OCI-LY7 (cell line): ENCODE data around the gene HOXB3. TPM values are rescaled to one million over a fixed set of nuclear protein-coding genes. Genes with fewer than 3 reads are reported as not detected.

ENCODE experiments used
- BruUV-seq: library from RNA; stranded (reverse); fragments of 400-500 nt; replicated peaks from 2 replicates; lab custom pipeline; 2021; lab: Mats Ljungman, UMichigan
- CTCF ChIA-PET: fragments of 300-600 bp; sonication (Branson Sonifier 250); formaldehyde crosslinking; loops from one replicate; lab custom pipeline; 2022; ENCODE audit warnings: antibody characterized with exemption; ENCODE audit not compliant: unreplicated experiment; lab: Charles Lee
- POLR2A ChIA-PET: fragments of 300-600 bp; sonication (Branson Sonifier 250); formaldehyde crosslinking; loops from one replicate; lab custom pipeline; 2022; ENCODE audit warnings: antibody characterized with exemption; lab: Charles Lee
- DNase-seq: peaks from one replicate; pipeline ENCODE4 v3.0.0-alpha.2; 2015; ENCODE audit warnings: low spot score
- H2AFZ ChIP-seq: fragments of 200-600 bp; sonication (generic), shearing (Covaris generic); 2 replicates; pipeline ENCODE4 v1.6.1; 2014; ENCODE audit warnings: mild to moderate bottlenecking, antibody characterized with exemption, low read length, moderate library complexity
- H3K27ac ChIP-seq: fragments of 200-600 bp; sonication (generic); 2 replicates; pipeline ENCODE4 v1.5.1; 2014; ENCODE audit warnings: mixed run types, low read depth, mild to moderate bottlenecking, moderate library complexity, low read length, inconsistent platforms; ENCODE audit not compliant: poor library complexity, severe bottlenecking
- H3K36me3 ChIP-seq: fragments of 200-600 bp; sonication (generic); 2 replicates; pipeline ENCODE4 v1.6.1; 2014; ENCODE audit warnings: mild to moderate bottlenecking, antibody characterized with exemption, low read length, moderate library complexity, mixed read lengths; ENCODE audit not compliant: insufficient read depth
- H3K4me1 ChIP-seq: fragments of 200-600 bp; sonication (generic); 2 replicates; pipeline ENCODE4 v1.5.1; 2014; ENCODE audit warnings: mild to moderate bottlenecking, low read length; ENCODE audit not compliant: insufficient read depth, poor library complexity, severe bottlenecking
- H3K4me2 ChIP-seq: fragments of 200-600 bp; sonication (generic); 2 replicates; pipeline ENCODE4 v1.6.1; 2014; ENCODE audit warnings: mild to moderate bottlenecking, low read length
- H3K4me3 ChIP-seq: fragments of 200-600 bp; sonication (generic); 2 replicates; pipeline ENCODE4 v1.5.1; 2014; ENCODE audit warnings: mild to moderate bottlenecking, low read depth, low read length; ENCODE audit not compliant: poor library complexity, severe bottlenecking
- H3K79me2 ChIP-seq: fragments of 200-600 bp; sonication (generic); 2 replicates; pipeline ENCODE4 v1.6.1; 2016; ENCODE audit warnings: low read depth, mild to moderate bottlenecking, low read length, moderate library complexity, mixed read lengths; ENCODE audit not compliant: insufficient read depth
- H3K9me2 ChIP-seq: fragments of 200-600 bp; sonication (generic); 2 replicates; pipeline ENCODE4 v1.6.1; 2016; ENCODE audit warnings: mild to moderate bottlenecking, low read length, mixed read lengths; ENCODE audit not compliant: insufficient read depth
- H3K9me3 ChIP-seq: fragments of 200-600 bp; sonication (generic); 2 replicates; pipeline ENCODE4 v1.6.1; 2014; ENCODE audit warnings: mild to moderate bottlenecking, mixed run types, low read length, mixed read lengths
- H4K20me1 ChIP-seq: fragments of 200-600 bp; sonication (generic); 2 replicates; pipeline ENCODE4 v1.6.1; 2014; ENCODE audit warnings: mild to moderate bottlenecking, antibody characterized with exemption, low read length, moderate library complexity, mixed read lengths; ENCODE audit not compliant: insufficient read depth
- CTCF ChIP-seq: fragments of 200-600 bp; sonication (generic); conservative IDR thresholded peaks from 2 replicates; pipeline ENCODE4 v1.5.1; 2014; ENCODE audit warnings: mild to moderate bottlenecking, antibody characterized with exemption, low read length, moderate library complexity, mixed read lengths
- EZH2phosphoT487 ChIP-seq: fragments of 200-600 bp; sonication (generic); IDR thresholded peaks from 2 replicates; pipeline ENCODE4 v1.6.1; 2018; ENCODE audit warnings: low read depth, borderline replicate concordance, mild to moderate bottlenecking, mixed run types, antibody characterized with exemption, low read length, moderate library complexity, mixed read lengths
- intact Hi-C: fragments of 100-400 bp; cut with micrococcal nuclease; formaldehyde crosslinking; loops from one replicate; pipeline ENCODE4 v1.10.0; 2022; ENCODE audit not compliant: unreplicated experiment
- total RNA-seq, 2 experiments: library from RNA; depleted of rRNA in 1 of 2; stranded (reverse); fragments of >200 nt in 1 of 2; shearing (Covaris generic) in 1 of 2; gene quantifications; 2 replicates each; pipeline ENCODE4 v1.2.3, GENCODE V29; 2014 to 2022

The HOXB3 gene
- total RNA-seq, 2 experiments from 2014 or later, result 7.7 to 13.0 TPM

DNA sequence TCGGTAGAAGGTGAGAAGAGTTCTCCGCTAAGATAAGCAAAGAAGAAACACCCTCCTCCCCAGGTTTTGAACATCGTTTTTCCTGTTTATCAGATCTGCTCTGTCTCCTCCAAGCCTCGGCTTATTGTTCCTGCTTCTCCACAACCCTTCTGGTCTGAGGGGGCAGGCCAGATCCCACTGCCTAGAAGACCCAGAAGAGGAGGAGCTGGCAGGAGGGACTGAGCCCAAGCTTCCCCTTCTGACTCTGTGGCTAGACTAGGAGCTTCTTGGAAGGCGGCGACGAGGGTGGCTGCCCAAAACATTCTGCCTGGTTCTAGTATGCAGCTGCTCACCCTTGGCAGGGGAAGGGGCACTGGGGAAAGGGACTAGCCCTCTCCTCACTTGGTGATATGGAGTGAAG lies 8.7 kb upstream of the HOXB3 start:
- H4K20me1 ChIP-seq, result no peaks in the 10 kb centered on the region
- no peak for DNase-seq
- no peak overlapping the region for H2AFZ ChIP-seq
- no peak overlapping the region for H3K4me2 ChIP-seq
- no peaks in the 10 kb centered on the region for H3K9me3 ChIP-seq
- CTCF ChIA-PET, result no interaction called here
- intact Hi-C loops, result loop anchor here (10.0 kb wide), 1 partner anchor 334 kb away; no protein-coding TSS in a partner anchor
- no peak for TF ChIP-seq EZH2phosphoT487
- no peak for TF ChIP-seq CTCF
- no peak overlapping the region for H3K27ac ChIP-seq
- no peaks in the 10 kb centered on the region for H3K9me2 ChIP-seq
- no peak overlapping the region for H3K4me3 ChIP-seq
- H3K79me2 ChIP-seq, result no peaks in the 10 kb centered on the region
- peaks cover 6% of the 10 kb centered on the region for H3K4me1 ChIP-seq
- POLR2A ChIA-PET, result interaction anchor here (0.6 kb wide), 1 partner anchor 51 kb away, joined by 3 read pairs; no protein-coding TSS in a partner anchor
- H3K36me3 ChIP-seq, result no peaks in the 10 kb centered on the region
- BruUV-seq, result no TSS peak

- Histone ChIP-seq H3K4me2 (peak overlapping the region; percentile 60), H3K27ac (no peak overlapping the region), H3K4me1 (peaks cover 6% of the 10 kb centered on the region), H3K9me3 (no peaks in the 10 kb centered on the region), H3K36me3 (no peaks in the 10 kb centered on the region), H2AFZ (peak overlapping the region; percentile 40), H3K79me2 (no peaks in the 10 kb centered on the region), H3K9me2 (no peaks in the 10 kb centered on the region), H4K20me1 (no peaks in the 10 kb centered on the region), H3K4me3 (peak overlapping the region; percentile 57)
- ChIA-PET POLR2A (no interaction called here), CTCF (no interaction called here)
- no TSS peak for BruUV-seq
- DNase-seq, result peak; percentile 55
- no peak for TF ChIP-seq CTCF
- peak; percentile 99 for TF ChIP-seq EZH2phosphoT487
- intact Hi-C loops, result loop anchor here (10.0 kb wide), 1 partner anchor 333 kb away; no protein-coding TSS in a partner anchor
These were observed 8.0 kb upstream of the HOXB3 start for GRCh38 chr17:48597778-48598631.

- TF ChIP-seq EZH2phosphoT487 (no peak), CTCF (no peak)
- Histone ChIP-seq H3K4me3 (peak overlapping the region; percentile 57), H3K9me3 (no peaks in the 10 kb centered on the region), H3K4me1 (peaks cover 6% of the 10 kb centered on the region), H3K27ac (no peak overlapping the region), H2AFZ (peak overlapping the region; percentile 40), H3K36me3 (no peaks in the 10 kb centered on the region), H3K4me2 (peak overlapping the region; percentile 60), H3K9me2 (no peaks in the 10 kb centered on the region), H3K79me2 (no peaks in the 10 kb centered on the region), H4K20me1 (no peaks in the 10 kb centered on the region)
- CTCF ChIA-PET, result no interaction called here
- BruUV-seq, result no TSS peak
- intact Hi-C loops, result loop anchor here (10.0 kb wide), 1 partner anchor 333 kb away; no protein-coding TSS in a partner anchor
- POLR2A ChIA-PET, result no interaction called here
- DNase-seq, result no peak
These were observed 7.4 kb upstream of the HOXB3 start for GRCh38 chr17:48597528-48597777.
